Right kidney (tissue), 1 donor: Measurements from ENCODE around the gene NEURL3.

ENCODE experiments used
- DNase-seq: peaks from one replicate; pipeline ENCODE4 v3.0.0-alpha.2; 2016

Gene NEURL3

GRCh38 chr2:96541398-96542152 lies 36.4 kb upstream of the NEURL3 start:
- no peak for DNase-seq

DNA sequence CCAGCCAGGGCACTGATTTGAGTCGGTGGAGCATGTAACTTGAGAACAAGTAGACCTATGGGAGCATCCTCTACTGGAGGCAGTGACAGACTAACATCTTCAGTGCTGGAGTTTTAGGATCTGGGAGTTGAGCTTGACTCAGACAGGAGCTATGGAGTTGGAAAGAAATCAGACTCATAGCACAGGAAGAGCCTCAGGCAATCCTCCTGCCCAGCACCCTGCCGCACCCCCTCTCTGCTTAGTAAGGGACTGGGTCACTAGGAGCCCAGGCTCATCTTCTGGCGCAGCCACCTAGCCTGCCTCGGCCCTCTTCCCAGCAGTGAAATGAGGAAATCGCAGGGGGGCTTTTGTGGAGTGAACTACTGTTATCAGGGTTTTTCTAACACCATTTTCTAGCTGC lies 35.0 kb upstream of the NEURL3 start:
- DNase-seq, result no peak

DNA sequence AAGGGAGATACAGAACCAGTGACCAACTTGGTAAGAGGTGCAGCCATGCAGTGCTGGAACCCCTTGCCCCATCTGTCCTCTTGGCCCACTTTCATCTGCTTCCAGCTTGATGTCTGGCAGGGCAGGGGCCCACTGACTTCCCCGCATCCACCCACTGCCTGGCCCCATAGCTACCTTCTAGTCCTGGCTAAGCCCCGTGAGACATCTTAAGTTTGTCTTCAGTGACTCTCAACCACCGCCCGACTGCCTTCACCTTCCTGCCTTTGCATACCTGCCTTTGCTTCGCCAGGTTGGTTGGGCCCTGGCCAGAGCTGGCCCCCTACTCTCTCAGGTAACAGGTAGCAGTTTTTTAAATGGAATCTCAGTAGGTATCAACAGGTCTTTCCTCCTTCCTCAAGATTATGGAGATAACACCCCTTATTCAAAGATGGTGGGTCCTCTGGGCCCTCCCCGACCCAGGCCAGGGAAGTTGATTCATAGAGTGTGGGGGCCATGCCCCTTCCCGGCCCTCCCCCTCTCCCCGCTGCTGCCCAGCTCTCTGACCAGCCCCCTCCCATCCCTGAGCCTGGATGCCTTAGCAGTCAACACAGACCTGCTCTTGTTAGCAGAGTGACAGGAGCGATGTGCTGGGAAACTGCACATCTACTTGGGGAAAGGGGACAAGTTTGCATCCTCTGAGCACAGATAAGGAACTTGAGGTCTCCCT lies 34.2 kb upstream of the NEURL3 start:
- DNase-seq, result no peak

- peak; percentile 58 for DNase-seq
Measured at GRCh38 chr2:96538487-96539214, 33.5 kb upstream of the NEURL3 start.

DNA sequence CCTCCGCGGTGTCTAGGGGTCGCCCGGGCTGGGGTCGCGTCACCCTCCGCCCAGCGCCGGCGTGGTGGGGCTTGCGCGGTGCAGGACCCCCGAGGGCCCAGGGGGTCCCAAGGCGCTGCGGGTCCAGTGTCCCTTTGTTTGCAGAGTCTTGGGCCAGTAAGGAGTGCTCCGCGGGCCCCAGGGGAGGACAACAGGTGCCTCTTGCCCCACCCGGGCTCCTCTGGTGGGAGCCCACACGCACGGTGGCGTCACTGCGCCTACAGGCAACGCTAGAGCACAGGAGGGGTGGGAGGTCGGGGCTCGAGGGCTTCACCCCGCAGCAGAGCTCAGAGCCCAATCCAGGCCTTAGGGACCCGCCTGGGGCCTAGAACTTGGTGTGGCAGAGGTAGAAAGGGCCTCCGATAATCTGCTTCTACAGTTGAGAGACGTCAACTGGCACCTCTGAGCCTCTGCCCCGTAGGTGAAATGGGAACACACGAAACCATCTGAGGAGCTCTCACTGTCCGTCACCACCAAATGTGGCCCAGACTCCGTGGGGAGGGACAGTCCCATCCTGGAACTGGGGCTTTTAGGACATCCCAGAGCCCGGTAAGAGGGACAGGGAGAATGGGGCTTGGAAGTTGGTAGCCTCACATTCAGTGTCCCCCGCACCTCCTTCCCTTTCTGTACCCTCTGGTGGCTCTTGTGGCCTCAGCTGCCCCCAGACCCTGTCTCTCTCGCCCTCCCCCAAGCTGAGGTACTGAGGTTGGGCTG lies 32.8 kb upstream of the NEURL3 start:
- DNase-seq, result no peak

- DNase-seq, result peak; percentile 88
Measured at GRCh38 chr2:96537066-96537733, 32.0 kb upstream of the NEURL3 start.

DNA sequence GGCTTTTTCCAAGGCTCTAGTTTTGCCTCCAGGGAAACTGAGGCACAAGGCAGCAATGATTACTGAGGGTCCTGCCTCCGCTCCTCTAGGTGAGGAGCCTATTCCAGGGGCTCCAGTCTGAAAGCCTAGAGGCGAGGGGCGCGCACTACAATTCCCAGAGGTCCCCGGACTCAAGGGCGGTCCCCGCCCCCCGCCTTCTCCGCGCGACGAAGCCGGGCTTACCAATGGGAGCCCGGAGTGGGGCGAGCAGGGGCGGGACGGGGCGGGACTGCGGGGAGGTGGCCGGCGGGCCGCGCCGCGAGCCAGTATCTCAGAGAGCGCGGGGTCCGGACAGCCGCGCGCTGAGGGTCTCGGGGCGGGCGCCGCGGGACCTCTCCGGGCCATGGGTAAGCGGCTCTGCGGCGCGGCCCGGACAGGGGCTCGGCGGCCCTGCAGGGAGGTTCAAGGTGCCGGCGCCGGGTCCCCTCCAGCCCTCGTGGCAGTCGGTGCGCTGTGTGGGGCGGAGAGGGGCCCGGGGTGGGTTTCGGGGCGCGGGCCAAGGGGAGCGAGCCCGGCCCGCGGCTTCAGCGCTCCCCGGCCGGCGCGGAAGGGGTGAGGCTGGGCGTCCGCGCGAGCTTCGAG lies 31.4 kb upstream of the NEURL3 start, which contains the start of gene ARID5A:
TSS of gene ARID5A (plus strand) at position 308 of the 621 bp plus-strand sequence. CDS start at position 383, 75 bp downstream.
- DNase-seq, result peak; percentile 88

- DNase-seq, result no peak
Measured at GRCh38 chr2:96535331-96535730, 30.2 kb upstream of the NEURL3 start.

GRCh38 chr2:96534701-96535181 lies 29.6 kb upstream of the NEURL3 start:
- DNase-seq, result no peak

- no peak for DNase-seq
Measured at GRCh38 chr2:96534141-96534540, 29.0 kb upstream of the NEURL3 start.

DNA sequence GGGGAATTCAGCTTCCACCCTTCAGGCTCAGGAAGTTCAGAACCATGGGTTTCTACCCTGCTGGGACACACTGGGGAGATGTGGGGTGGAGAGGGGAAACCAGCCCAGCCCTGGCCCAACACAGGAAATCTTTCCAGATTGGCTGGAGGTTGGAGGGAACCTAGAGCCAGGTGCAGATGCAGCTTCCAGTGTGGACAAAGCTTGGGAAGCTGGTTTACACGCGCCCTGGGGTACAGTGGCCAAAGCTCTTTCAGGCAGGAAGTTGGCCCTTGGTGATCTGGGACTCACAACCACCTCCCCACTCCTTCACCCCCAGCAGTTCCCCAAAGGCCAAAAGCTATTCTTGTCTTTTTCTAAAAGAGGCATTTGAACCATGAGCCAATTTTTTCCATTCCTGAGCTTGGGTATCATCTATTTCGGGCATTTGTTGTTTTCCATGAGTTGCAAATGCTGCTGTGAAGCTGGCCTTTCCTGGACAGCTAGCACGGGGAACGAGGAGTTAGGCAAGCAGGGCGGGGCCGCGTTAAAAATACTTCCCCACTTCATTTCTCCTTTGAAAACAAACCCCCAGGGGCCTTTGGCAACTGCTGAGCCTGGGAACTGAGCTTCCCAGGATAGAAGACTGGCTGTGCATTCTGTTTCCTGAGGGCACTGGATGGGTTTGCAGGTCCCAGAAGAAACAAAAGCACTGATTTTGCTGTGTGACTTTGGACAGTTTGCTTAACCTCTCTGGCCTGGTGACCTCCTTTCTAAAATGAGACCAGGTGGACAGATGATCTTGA lies 28.3 kb upstream of the NEURL3 start:
- no peak for DNase-seq

DNA sequence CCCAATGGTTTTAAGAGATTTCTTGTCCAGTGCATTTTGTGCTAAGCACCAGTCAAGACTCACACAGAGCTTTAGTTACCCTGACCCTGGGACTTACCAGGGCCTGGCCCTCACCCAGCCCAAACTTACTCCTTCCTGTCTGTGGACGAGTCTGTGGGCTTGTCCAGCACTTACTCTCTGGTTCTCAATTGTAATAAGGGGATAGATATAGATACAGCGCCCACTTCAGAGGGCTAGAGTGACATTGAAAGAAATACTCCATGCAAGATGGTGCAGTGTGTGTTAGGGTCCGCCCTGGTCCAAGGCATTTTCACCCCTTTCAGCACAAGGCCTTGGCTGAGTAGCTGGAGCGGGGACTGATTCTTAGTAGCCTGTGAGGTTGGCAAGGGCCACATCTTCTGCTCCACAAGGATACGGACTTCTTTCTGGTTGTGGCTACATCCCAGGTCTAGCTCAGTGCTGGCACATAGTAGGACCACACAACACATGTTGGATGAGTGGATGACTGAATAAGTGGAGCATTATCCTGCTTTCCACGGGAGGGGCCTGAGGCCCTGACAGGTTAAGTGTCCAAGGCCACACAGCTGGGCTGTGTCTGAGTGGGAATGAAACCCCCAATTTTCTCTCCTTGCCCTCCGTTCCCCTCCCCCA lies 27.6 kb upstream of the NEURL3 start:
- no peak for DNase-seq

- DNase-seq, result peak; percentile 83
Measured at GRCh38 chr2:96531872-96532505, 26.8 kb upstream of the NEURL3 start.

DNA sequence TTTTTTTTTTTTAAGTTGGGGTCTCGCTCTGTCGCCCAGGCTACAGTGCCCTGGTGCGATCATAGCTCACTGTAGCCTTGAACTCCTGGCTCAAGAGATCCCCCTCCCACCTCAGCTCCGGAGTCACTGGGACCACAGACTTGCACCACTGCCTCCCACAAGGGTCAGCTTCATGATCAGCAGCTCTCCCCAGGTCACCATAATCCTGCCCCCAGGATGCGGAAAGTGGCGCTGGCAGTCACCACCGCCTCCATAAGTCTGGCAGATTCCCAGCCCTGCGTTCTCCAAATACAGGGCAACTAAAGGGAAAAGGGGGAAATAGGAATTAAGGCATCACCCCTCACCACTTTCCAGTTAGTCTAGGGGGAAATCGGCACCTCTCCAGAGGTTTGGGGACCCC lies 26.2 kb upstream of the NEURL3 start:
- no peak for DNase-seq

- no peak for DNase-seq
Measured at GRCh38 chr2:96530474-96531357, 25.6 kb upstream of the NEURL3 start.

GRCh38 chr2:96530144-96530430 lies 24.9 kb upstream of the NEURL3 start:
- no peak for DNase-seq

- DNase-seq, result no peak
Measured at GRCh38 chr2:96529376-96530143, 24.4 kb upstream of the NEURL3 start.
